Smooth muscle cell of the brain vasculature (primary cell): ENCODE measurements around the gene PHACTR3.

ENCODE experiments used
- DNase-seq: peaks from one replicate; pipeline ENCODE4 v3.0.0-alpha.2; 2012; ENCODE audit warnings: low read depth, low spot score

Gene PHACTR3

GRCh38 chr20:59692139-59692538, 87.8 kb downstream of the PHACTR3 start:
- no peak for DNase-seq

DNA sequence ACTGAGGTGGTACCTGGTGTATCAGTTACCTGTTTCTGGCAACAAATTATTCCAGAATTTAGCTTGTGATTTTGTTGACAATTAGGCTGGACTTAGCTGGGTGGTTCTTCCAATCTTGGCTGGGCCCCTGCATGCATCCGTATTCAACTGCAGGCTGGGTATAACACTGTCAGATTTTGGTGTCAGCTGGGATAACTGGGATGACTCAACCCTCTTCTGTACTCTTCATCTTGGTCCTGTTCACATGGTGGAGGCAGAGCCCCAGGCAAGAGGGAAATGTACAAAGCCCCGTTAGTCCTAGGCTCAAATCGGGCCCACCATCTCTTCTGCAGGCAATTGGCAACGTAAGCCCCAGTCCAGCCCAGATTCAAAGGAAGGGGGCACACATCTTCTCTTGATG, 89.2 kb downstream of the PHACTR3 start:
- DNase-seq: no peak

DNA sequence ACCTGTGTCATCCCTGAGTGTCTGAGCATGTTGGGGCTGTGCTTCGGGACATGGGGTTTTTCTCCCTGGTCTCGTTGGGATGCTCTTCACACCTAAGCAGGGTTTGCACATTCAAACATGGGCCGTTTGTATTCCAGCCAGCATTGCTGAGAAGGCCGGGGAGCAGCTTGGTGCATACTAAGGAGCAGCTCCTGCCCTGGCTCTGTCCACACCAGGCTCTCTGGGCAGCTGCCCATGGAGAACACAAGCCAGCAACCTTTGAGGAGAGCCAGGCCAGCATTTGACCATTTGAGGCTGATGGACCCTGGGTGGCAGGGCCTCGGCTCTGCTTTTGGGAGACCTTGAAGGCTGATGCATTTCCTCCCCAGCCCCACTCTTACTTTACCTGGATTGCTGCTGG, 92.1 kb downstream of the PHACTR3 start:
- no peak for DNase-seq

DNA sequence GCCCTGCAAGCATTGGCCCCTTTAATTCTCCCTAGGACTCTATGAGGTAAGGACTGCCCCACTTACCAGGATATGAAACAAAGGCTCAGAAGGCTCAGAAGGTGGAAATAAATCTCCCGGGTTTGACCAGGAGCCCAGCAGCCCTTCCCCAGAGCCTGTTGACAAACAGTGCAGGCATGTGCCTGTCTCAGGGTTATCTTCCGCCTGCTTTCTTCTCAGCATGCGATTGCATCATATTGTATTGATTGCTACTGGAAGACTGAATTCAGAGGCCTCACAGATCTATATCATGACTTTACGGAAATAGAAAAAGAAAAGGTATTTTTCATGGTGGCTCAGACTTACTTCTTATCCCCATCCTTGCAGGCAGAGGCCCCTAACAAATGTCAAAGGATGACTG, 92.7 kb downstream of the PHACTR3 start:
- no peak for DNase-seq

DNA sequence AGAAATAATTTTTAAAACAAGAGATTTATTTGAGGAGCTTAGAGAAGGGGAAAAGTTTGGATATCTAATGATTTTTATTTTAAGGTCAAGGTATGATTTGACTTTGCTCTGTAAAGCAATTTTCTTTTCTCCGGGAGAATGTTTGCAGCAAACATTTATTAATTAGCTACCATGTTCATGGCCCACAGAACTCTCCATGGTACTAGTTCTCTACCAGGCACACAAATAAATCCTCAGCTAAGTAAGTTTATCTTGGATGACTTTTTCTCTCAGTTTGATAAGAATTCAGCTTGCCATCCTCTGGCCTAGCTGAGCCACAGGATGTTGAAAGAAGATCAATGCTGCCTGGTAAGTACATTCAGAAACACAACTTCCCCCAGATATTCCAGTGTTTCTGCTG, 94.3 kb downstream of the PHACTR3 start:
- DNase-seq: no peak

DNA sequence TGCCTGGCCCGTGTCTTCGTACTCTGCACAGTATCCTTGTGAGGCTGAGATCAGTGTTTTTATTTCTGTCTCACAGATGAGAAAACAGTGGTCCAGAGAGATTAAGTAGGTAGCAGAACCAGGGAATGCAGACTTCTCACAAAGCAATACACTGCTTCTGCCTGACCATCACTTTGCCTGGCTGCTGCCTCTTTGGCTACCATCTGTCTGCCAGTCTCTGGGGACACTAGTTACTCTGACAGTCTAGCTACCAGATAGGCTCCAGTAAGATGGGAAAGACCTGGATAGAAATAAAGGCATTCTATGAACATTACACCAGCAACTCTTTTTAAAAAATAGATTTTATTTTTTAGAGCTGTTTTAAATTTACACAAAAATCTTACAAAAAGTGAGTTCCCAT, 96.9 kb downstream of the PHACTR3 start:
- no peak for DNase-seq

GRCh38 chr20:59703046-59703445, 98.7 kb downstream of the PHACTR3 start:
- no peak for DNase-seq

DNA sequence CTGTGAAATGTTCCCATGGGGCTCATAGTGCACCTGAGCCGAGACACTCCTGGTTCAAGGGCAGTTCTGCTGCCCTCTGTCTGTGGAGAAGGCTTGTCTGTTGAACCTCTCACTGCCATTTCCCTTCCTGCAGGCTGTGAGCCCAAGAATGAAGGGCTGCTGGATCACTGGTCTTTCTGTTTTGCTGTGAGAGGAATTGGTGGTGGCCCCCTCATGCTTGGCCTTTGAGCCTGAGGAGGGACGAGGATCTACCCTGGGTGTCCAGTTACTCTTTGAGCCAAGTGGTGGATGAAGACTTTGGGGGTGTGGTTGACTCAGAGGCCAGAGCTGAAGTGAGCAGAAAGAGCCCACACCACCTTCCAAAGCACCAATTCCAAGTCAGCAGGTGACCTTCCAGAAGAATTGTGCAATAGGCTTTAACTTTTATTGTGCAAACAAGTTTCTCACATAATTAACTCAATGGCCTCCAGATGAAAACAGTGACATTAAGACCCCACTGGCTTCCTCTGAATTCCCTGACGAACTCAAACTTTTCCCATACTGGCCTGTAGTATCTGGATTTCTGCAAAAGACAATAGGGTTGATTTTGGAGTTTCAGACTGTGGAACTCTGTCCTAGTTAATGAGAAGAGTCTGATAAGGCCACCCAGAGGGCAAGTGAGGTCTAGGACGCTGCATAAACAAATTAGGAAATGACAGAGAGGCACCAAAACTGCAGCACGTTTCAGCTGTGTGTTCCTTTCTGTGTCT, 101.5 kb downstream of the PHACTR3 start:
- no peak for DNase-seq

DNA sequence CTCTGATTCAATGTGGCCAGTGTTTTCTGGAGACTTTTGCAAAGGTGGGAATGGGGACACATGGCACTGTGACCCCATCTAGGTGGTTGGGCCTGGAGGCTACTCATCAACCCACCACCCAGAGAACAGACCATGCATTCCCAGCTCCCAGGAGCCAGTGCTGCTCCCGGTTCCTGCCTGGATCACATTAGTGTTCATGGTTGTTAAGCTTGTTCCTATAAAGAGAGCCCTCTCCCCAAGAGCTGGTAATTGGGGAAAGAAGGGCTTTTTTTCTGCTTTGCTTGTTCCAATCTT, 102.0 kb downstream of the PHACTR3 start:
- no peak for DNase-seq

DNA sequence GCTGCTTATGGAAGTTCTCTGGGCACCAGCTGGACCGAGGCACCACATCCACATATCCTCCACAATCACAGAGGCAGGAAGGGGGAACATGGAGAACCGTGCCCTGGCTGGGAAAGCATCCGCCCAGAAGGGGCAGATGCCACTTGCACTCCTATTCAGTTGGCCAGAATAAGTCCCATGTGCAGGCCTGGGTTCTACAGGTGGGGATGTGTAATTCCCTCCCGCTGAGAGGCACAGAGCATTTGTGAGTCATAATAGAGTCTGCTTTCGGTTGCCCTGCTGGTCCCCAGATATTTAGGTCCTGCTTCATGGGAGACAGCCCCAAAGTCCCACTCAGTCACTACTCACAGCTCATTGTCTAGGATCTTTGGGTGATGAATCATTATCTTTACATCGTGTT, 104.0 kb downstream of the PHACTR3 start:
- no peak for DNase-seq

DNA sequence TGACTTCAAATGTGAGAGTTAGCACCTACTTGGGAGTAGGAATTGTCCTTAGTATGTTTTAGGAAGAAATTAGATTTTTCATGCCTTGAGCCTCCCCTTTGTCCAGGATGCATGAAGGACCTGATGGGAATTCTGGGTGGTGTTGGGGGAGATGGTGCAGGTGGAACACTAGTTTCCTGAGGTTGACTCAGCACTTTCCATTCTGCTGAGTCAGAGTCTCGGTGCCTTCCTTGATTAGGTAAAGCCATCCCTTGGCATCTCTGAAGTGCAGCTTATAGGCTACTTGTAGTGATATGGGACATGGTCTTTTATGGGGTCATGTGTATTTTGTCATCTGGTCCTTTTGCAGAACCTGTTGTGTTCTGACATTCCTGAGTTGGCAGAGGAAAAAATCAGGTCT, 105.3 kb downstream of the PHACTR3 start:
- no peak for DNase-seq

DNA sequence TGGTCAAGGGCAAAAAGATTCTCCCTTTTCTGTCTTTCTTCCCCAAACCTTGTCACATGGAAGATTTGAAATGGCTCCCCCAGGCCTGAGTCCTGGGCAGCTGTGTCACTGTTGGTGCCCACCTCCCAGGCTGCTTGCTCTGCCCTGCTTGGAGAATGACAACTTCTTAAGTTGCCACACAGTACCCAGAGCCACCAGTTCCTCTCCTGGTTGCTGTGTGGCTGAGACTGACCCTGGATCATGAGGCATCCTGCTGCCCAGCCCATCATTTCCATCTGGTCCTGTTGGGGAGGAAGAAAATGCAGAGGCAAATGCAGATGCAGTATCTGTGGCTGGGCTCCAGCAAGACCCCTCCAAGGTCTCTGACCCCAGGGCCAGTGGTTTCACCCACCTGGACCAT, 113.7 kb downstream of the PHACTR3 start:
- no peak for DNase-seq

- DNase-seq: no peak
Measured at GRCh38 chr20:59718751-59719150, 114.4 kb downstream of the PHACTR3 start.

- DNase-seq: no peak
Measured at GRCh38 chr20:59720013-59720412, 115.7 kb downstream of the PHACTR3 start.

- no peak for DNase-seq
Measured at GRCh38 chr20:59721386-59721785, 117.0 kb downstream of the PHACTR3 start.

DNA sequence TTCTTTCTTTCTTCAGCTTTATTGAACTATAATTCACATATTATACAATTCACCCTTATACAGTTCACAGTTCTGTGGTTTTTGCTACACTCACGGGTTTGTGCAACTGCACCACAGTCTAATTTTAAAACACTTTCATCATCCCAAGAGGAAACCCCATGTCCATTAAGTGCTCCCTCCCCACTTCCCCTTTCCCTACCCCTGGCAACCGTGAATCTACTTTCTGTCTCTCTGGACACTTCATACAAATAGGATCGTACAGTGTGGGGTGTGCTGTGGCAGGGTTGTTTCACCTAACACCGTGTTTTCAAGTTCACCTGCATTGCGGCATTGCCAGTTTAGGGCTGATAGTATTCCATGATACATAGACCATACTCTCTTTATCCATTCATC, 118.8 kb downstream of the PHACTR3 start:
- DNase-seq: no peak

DNA sequence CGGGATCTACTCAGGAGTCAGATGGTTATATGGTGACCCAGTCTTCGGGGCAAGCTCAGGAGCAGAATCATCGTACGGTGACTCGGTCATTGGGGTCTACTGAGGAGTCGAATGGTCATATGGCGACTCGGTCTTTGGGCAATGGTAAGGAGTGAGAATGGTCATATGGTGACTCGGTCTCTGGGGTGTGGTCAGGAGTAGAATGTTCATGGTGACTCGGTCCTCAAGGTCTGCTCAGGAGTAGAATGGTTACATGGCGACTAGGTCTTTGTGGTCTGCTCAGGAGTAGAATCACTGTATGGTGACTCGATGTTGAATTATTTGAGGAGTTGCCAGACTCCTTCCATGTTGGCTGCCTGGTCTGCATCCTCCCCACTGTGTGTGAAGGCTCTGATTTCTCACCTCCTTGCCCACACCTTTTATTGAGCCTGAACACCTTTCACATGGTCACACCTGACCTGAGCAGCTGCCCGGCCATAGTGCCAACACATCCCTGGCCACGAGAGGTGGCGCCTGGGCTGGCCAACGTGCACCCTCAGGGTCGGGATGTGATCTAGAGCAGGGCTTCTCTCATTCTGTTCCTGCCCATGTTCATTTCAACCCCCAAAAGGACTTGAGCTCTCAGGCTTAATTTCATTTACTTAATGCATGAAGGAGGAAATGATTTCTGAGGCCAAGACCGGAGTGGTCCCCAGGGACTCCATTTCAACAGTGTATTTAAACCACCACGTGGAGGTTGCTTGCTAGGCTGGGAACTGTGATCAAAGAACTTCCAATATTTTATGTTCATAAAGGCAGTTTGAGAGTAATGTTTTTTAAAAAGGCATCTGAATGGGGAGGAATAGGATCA, 119.5 kb downstream of the PHACTR3 start:
- DNase-seq: no peak

GRCh38 chr20:59724457-59725366, 120.4 kb downstream of the PHACTR3 start:
- DNase-seq: no peak

- DNase-seq: no peak
Measured at GRCh38 chr20:59725476-59726280, 121.3 kb downstream of the PHACTR3 start.

DNA sequence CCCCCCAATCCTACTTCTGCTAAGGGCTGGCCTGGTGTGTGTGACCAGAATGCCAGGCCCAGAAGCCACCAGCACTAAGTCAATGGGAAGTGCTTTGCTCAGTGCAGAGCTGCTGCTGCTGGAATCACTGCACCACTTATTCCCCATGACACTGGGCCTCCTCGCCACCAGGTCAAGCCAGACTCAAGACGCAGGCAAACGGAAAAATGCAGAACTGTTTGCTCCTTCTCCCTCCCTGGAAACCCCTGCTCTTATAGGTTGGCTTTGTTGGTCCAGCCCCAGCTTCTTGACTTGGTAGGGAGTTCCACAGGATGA, 121.9 kb downstream of the PHACTR3 start:
- no peak for DNase-seq

GRCh38 chr20:59728722-59729430, 124.5 kb downstream of the PHACTR3 start:
- DNase-seq: no peak
